ENCODE measurements around the gene ARHGAP22. TPM values are rescaled to one million over a fixed set of nuclear protein-coding genes. Genes with fewer than 3 reads are reported as not detected.

Gene ARHGAP22
- total RNA-seq, 4 donors from 2014 or later = 0.26 to 3.6 (median 3.0) TPM; not detected in 1

DNA sequence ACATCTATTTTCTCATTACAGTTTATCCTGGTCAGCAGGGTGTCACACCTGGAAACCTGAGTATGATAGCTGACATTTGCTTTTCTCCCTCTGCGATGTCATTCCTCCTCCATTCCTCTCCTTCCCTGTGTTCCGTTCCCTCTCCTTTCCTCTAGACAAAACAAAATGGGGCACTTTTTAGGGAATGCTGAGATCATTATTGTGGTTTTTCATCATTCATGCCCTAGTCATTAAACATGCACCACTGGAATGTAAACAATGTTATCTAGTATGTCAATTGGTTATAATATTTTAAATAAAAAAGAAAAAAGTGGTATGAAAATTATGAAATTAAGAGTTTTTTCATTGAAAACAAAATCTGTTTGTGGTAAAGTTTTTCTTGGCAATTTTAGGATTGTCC, 165.8 kb downstream of the ARHGAP22 start:
- intact Hi-C loops (cut with DNase I; ENCODE audit: low total_unique reads) = no loop called here
- Histone ChIP-seq H3K4me1 (no peaks in the 10 kb centered on the region), H3K27me3 (no peaks in the 10 kb centered on the region), H3K36me3 (no peaks in the 10 kb centered on the region), H3K27ac (no peak overlapping the region), H3K9me3 (no peaks in the 10 kb centered on the region), H3K4me3 (no peak overlapping the region)
- TF ChIP-seq, protein P1, sequence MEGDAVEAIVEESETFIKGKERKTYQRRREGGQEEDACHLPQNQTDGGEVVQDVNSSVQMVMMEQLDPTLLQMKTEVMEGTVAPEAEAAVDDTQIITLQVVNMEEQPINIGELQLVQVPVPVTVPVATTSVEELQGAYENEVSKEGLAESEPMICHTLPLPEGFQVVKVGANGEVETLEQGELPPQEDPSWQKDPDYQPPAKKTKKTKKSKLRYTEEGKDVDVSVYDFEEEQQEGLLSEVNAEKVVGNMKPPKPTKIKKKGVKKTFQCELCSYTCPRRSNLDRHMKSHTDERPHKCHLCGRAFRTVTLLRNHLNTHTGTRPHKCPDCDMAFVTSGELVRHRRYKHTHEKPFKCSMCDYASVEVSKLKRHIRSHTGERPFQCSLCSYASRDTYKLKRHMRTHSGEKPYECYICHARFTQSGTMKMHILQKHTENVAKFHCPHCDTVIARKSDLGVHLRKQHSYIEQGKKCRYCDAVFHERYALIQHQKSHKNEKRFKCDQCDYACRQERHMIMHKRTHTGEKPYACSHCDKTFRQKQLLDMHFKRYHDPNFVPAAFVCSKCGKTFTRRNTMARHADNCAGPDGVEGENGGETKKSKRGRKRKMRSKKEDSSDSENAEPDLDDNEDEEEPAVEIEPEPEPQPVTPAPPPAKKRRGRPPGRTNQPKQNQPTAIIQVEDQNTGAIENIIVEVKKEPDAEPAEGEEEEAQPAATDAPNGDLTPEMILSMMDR (IDR thresholded peaks at IDR 0.05) = no peak
- no peak for TF ChIP-seq POLR2A (IDR thresholded peaks at IDR 0.05)
- DNase-seq = no peak

GRCh38 chr10:48437546-48437945, 167.3 kb downstream of the ARHGAP22 start:
- H3K4me1 ChIP-seq = no peaks in the 10 kb centered on the region
- TF ChIP-seq POLR2A (IDR thresholded peaks at IDR 0.05) = no peak
- TF ChIP-seq, protein P1 (IDR thresholded peaks at IDR 0.05) = no peak
- H3K9me3 ChIP-seq = no peaks in the 10 kb centered on the region
- DNase-seq = no peak
- intact Hi-C loops (cut with DNase I; ENCODE audit: low total_unique reads) = no loop called here
- H3K4me3 ChIP-seq = no peak overlapping the region
- H3K36me3 ChIP-seq = no peaks in the 10 kb centered on the region
- no peak overlapping the region for H3K27ac ChIP-seq
- H3K27me3 ChIP-seq = no peaks in the 10 kb centered on the region

DNA sequence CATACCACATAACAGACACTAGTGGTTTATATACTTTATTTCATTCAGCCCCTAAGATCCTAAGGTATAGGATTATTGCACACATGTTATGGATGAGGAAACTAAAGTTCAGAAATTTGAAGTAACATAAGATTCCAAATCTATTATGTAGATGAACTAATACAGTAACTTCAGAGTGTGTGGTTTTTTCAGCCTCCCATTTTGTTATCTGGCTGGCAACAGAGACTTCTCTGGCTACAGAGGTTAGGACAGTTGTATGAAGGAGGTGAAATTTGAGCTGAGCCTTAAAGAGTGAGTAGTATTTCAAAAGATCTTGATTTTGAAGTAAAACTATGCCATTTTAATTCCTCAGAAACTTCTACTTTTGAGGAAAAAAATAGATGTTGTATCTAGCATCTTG, 173.0 kb downstream of the ARHGAP22 start:
- Histone ChIP-seq H3K36me3 (no peaks in the 10 kb centered on the region), H3K9me3 (no peaks in the 10 kb centered on the region), H3K4me3 (no peak overlapping the region), H3K4me1 (no peaks in the 10 kb centered on the region), H3K27me3 (no peaks in the 10 kb centered on the region), H3K27ac (no peak overlapping the region)
- DNase-seq = no peak
- intact Hi-C loops (cut with DNase I; ENCODE audit: low total_unique reads) = no loop called here
- no peak for TF ChIP-seq POLR2A (IDR thresholded peaks at IDR 0.05)
- TF ChIP-seq, protein P1 (IDR thresholded peaks at IDR 0.05) = no peak

DNA sequence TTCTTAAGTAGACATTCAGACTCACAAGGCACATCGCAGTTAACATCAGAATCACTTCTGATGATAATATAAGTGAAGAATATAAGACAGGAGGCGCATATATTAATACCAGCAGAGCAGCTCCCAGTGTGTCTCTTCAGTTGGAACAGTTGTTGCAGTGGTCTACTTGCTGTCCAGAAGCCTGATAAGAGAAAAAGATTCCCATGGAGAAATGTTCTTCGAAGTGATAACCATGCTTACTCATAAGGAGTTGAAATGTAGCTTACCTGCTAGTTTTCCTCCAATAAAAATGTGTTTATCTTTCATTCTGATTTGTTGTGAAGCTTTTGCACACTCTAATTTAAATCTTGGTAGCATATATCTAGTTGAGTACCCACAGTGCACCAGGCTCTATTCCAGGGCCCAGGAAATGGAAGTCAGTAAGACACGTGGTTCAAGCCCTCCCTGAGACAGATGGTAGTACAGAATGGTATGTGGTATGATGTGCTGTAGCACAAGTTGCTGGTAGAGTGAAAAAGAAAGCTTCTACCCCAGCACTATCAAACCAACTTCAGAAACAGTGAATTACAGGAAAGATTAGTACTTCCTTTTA, 174.4 kb downstream of the ARHGAP22 start:
- Histone ChIP-seq H3K27me3 (no peaks in the 10 kb centered on the region), H3K36me3 (no peaks in the 10 kb centered on the region), H3K27ac (no peak overlapping the region), H3K4me3 (no peak overlapping the region), H3K4me1 (no peaks in the 10 kb centered on the region), H3K9me3 (no peaks in the 10 kb centered on the region)
- no peak for DNase-seq
- intact Hi-C loops (cut with DNase I; ENCODE audit: low total_unique reads) = no loop called here
- TF ChIP-seq POLR2A (IDR thresholded peaks at IDR 0.05) = no peak
- TF ChIP-seq, protein P1 (IDR thresholded peaks at IDR 0.05) = no peak

DNA sequence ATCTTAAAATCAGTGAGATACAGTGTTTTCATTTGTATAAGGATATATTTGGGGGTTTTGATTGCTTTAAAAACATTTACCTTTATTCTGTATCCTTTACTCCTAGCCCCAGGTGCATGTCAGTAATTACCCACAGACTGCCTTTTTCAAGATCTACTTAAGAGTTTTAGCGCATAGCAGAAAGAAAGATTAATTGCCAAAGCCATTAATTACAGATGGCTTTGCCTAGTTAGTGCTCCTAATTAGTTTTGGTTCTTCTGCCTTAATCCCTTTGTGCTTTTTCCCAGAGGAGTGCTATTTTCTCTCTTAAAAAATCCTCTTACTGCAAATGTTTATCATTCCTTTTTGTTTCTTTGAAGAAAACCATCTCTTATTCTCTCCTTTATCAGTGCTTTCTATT, 175.6 kb downstream of the ARHGAP22 start:
- H3K4me3 ChIP-seq = no peak overlapping the region
- no peaks in the 10 kb centered on the region for H3K9me3 ChIP-seq
- no peak overlapping the region for H3K27ac ChIP-seq
- no peaks in the 10 kb centered on the region for H3K27me3 ChIP-seq
- H3K36me3 ChIP-seq = no peaks in the 10 kb centered on the region
- no peak for DNase-seq
- H3K4me1 ChIP-seq = no peaks in the 10 kb centered on the region
- TF ChIP-seq POLR2A (IDR thresholded peaks at IDR 0.05) = no peak
- TF ChIP-seq, protein P1 (IDR thresholded peaks at IDR 0.05) = no peak
- intact Hi-C loops (cut with DNase I; ENCODE audit: low total_unique reads) = no loop called here
